Measurements from ENCODE around the gene KCNMB2.

DNA sequence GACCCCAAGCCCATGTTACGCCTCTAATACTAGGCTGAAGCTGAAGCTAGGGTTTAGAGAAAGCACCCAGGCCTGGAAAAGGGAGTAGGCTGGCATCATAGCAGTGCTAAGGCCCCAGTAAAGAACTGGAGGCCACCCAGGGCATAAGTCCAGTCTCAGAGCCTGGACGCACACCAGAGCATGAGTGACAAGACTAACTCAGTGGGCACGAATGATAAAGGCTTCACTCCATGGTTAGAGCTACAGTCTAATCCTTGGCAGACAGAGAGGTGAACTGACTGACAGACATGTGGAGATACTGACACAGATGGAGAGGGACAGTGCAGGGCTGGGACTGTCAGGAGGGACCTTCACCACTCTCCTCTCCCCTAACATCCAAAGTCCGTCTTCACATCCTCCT, 139.8 kb downstream of the KCNMB2 start:
- no peak for TF ChIP-seq CTCF (IDR thresholded peaks at IDR 0.05)
- TF ChIP-seq TEAD4 (CRISPR knock-in tag; IDR thresholded peaks at IDR 0.05), result no peak
- TF ChIP-seq TEAD1 (CRISPR knock-in tag; IDR thresholded peaks at IDR 0.05), result no peak
- TF ChIP-seq JUN (CRISPR knock-in tag; IDR thresholded peaks at IDR 0.05), result no peak
